NCI-H82 (cell line): Measurements from ENCODE around the gene EPHB1.
"Not testable (repeated sequence)": the region's sequence is repeated elsewhere in the genome, so short reads cannot be mapped to it uniquely, and the experiment has no call there.

Experiments used
- DNase-seq: peaks from one replicate; lab custom pipeline; 2025; lab: John Stamatoyannopoulos, UW

The EPHB1 gene

DNA sequence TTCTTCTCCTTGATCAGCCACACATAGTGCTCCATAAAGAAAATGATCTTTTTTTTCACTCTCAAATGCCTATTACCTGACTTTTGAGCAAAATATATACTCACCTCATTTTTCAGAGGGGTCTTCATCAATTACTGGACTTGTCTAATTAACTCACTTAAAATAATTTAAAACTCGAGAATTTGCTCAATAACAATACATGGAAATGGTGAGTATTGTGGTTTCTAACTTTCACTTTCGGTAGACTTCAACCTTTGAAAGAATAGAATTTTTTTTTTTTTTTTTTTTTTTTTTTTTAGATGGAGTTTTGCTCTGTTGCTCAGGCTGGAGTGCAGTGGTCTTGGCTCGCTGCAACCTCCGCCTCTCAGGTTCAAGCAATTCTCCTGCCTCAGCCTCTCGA is 17.7 kb upstream of the EPHB1 start:
- no peak for DNase-seq

DNA sequence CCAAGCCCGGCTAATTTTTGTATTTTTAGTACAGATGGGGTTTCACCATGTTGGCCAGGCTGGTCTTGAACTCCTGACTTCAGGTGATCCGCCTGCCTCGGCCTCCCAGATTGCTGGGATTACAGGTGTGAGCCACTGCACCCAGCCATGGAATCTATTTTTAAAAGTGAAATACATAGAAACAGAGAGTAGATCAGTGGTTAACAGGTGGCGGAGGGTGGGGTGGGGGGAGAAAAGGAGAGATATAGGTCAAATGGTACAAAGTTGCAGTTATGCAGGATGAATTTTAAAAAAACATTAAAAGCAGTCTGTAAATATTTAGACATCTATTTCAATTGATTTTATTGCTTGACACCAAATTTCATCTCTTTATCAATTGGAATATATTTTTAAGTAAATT is 6.8 kb upstream of the EPHB1 start:
- not testable (repeated sequence) for DNase-seq

DNA sequence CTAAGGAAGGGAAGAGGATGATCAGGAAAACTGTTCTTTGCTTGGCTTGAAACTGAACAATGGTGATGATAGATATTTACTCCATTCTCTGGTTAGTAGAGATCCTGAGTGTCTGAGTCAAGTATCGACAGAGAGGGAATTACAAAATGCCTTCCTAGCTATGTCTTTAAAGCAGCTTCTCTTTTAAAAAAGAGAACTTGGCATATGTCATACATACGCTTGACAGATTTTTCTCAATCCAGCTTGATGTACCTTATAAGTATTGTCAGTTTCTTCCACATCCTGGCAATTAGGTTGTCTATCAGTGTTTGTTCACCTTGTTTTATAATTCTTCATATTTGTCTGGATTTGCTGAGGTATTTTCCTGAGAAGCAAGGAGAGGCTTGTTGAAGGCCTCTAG is 5.0 kb upstream of the EPHB1 start:
- DNase-seq: no peak

DNA sequence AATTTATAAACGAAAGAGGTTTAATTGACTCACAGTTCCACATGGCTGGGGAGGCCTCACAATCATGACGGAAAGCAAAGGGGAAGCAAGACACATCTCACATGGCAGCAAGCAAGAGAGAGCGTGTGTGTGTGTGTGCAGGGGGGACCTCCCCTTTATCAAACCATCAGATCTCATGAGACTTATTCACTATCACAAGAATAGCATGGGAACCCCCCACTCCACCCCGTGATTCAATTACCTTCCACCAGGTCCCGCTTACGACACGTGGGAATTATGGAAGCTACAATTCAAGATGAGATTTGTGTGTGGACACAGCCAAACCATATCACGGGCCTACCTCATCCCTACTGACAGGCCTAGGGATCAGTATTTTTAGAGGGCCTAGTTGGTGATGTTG is 3.1 kb upstream of the EPHB1 start:
- DNase-seq: no peak

DNA sequence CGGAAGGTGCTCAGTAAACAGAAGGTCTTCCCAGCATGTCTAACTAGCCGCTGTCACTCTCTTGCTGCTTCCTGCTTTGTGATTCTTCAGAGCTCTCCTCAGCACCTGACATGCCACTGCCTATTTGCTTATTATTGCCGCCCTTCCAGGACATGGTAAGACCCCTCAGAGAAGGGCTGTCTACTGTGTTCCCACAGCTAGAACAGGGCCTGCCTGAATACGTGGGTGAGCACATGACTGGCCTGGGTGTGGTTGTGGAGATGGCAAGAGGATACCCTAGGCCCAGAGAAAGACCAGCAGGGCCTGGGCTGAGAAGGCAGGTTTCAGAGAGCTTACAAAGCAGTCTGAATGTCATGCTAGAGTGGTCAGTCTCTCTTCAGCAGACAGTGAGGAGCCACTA is 2.4 kb upstream of the EPHB1 start:
- DNase-seq: no peak

DNA sequence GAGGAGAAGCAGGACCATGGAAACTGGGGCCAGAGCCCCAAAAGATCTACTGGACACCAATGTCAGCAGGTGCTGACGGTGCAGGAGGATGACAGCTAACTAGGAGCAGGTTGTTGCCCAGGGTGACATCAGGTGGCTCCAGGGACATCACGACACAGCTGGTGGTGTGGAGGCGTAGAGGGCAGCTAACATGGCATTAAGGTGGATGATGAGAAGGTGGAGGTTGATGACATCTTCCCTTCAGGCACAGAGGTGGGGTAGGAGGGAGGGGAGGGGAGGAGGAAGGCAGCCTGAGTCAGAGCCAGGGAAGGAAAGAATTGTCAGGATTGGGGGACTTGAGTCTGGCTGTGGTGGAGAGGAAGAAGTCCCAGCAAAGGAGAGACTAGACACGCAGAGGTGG is 1.5 kb upstream of the EPHB1 start:
- no peak for DNase-seq

DNA sequence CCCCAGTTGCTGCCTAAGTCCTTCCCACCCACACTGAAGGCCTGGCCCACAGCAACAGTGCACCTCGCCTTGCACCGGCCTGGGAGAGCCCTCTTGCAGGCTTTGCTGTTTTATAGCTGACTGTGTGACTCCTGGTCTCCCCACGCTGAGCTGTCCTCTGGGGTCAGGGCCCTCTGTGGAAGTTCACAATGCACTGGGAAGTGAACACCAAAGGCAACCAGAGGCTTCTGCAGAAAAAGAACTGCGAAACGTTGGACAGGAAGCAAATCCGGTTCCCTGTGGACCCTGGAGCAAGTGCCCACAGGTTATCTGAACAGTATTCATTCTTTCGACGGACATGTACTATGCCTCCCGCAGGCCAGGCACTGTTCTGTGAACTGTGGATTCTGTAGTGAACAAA is 737 bp upstream of the EPHB1 start:
- no peak for DNase-seq

DNA sequence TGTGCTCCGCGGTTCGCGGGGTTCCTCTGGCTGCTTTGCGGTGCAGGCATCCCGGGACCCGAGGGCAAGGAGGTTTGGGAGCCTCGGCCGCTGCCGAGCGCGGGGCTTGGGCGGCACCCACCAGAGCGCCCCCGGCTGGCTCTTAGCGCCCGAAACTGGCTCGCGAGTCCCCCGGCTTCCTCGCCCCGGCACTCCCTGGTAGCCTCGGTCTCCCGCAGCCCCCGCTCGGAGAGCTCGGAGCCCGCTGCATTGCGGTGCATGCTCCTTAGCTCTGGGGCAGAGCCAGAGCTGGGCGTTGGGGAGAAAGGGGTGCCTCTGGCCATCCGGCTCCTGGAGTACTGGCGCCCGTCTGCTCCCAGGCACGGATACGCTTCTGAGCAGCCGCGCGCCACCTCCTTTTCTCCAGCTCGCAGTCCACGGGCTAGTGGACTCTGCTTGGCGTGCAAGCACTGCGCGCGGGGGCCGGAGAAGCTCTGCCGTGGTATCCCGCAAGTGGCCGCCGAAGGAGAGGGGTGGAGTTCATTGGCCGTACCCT is 753 bp downstream of the EPHB1 start:
- DNase-seq: no peak

DNA sequence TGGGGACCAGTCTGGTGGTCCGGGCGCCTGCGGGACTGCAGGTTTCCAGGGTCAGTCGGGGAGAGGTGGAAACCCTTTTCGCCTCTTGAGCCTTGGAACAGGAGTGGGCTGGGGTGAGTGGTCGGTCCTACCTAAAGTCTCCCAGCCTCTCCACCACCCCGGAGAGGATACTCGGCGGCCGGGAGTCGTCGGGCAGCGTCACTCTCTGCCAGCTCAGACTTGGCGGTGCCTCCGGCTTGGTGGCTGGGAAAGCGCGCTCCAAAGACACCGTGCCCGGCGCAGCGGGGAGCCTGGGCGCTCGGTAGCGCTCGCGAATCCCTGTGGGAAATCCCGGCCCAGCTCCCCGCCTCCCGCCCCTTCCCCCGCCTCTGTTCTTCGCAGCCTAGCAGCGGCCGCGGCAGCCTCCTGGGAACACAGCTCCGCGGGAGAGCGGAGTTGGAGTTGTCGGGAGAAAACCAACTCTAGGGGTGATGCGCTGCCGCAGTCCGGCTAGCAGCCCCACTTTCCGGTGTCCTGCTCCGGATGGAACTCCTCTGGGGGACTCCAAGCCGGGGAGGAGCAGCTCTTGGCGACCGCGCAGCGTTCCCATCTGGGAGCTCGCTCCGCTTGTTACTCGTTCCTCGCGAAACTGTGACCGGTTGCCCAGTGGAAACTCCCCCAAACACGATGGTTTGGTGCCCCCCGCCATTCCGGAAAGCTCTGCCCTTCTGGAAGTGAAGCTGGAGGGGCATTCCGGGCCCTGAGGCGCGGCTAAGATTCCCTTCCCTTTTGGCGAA is 1.4 kb downstream of the EPHB1 start:
- DNase-seq: peak; percentile 14

DNA sequence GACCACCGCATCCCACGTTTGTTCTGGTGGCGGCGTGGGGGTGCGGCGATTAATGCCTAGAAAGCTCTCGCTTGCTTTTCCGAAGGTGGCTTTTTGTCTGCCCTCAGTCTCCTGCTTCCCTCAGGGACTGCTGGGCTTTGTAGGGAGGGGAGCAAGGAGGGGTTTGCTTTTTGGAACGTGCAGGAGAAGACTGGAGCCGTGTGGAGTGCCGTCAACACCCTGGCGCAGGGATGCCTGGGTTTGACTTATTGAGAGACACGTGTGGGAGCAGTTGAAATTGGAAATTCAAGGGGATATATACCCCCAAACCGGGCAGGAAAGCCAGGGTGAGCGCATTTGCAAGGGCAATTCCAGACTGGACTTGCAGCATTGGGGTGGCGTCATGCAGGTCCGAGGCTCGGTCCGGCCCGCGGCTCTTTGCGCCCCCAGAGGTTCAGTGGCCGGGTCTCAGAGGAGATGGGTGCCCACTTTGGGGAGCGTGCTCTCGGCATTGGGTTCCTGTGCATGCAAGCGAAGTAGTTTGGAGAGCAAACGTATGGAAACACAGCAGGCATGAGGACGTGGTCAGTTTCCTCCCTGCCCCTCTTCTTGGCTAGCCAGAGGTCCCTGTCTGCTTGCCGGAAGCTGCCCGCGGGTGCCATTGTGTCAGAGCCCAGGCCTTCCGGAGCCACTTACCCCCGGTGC is 2.1 kb downstream of the EPHB1 start:
- DNase-seq: no peak

DNA sequence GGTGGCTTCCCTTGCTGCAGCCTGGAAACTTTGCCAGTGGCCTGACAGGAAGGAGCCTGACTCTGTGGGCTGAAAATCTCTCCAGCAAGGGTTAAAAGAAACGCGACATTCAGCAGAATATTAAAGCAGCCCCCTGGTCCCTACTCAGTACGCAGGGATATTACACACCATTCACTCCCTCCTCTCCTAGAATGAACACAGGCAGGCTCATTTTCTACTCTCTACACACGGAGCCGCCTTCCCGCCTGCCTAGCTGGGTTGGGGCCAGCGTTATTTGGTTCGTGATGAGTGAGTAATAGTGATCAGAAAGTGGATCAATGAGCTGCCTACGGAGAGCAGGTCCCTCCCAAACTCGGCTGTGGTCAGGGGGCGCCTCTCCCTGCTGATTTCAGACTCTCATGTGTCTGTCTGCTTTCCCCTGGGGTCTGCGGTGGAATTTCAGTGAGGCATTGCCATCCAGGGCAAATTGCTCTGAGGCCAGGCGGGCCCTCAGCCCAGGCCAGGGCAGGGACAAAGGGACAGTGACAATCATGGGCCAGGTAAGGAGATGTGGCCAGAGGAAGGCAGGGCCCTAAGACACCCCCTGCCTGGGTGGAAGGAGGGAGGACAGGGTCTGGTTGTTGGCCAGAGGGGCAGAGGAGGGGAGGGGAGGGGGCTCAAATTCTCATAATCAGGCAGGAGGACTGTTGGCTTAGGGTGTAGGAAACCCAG is 2.8 kb downstream of the EPHB1 start:
- no peak for DNase-seq

DNA sequence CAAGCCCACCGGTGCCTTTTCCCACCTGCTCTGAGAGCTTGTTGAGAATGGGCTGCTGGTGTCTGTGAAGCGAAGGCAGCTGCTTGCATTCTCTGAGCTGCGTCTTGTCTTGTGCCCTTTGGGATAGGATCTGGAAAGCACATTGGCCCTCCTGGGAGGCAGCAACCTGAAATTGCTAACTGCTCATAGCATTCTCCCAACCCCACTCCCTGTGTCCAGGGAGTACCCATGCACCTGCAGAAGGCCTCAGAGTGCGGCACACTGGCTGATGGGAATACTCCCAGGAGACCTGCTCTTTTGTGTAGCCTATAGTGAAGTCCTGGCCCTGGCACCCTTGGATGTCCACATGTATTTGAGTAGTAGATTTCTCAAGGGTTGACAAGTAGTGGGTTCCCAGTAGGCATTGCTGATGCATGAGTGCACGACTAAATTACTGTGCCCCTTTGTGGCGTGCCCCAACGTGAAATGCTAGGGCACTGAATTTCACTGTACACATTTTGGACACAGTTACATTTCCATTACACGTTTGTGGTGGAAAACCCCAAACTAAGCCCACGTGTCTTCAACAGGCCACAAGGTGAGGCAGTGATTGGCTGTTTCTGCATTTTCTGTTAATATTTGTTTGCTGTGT is 3.7 kb downstream of the EPHB1 start:
- no peak for DNase-seq

DNA sequence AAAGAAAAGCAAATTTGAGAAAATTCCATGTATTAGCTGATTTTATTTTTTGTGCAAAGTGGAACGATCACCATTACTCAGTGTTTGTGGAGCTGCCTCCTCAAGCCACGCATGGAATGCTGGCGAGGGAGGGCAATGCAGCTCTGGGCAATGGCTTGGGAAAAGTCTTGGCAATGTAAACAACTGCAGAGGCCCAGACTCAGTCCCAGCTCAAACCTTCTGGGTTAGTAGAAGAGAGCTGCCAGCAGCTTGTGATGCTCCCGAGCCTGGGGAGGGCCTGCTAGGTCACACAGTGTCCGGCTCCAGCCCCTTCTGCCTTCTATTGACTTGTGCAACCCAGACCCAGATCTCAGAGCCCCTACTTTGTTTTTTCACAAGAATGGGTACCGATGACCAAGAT is 4.3 kb downstream of the EPHB1 start:
- no peak for DNase-seq

DNA sequence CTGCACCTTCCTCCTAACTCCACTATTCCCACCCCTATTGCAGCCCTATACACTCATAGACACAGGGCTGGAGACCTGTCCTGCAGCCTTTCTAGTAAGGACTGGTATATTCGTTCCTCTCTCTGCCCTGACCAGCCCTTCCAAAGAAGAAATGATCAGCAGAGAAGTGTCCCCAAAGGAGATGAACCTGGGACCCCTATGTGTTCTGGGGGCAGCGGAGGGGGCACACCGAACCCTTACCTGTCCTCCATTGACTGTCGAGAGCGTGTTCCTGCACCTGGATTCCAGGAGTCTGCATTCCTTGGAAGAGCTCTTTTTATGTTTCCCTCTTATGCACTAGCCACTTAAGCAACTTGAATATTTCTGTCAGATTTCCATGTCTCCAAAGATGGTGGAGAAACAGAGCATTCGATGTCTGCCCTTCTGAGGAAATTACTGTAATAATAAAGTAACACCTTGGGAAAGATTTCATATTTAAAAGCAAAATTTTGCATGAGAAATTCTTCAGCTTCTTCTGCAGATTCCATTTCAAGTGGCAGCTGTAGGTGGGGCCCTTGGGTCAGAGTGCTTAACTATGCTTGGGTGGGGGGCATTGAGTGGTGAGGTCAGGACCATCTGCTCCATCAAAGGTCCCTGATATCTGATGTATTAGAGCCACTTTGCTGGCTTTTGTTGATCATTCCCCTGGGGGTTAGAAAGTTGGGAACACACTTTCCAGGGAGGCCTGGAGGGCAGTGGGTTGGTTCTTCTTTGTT is 6.3 kb downstream of the EPHB1 start:
- DNase-seq: peak; percentile 13

DNA sequence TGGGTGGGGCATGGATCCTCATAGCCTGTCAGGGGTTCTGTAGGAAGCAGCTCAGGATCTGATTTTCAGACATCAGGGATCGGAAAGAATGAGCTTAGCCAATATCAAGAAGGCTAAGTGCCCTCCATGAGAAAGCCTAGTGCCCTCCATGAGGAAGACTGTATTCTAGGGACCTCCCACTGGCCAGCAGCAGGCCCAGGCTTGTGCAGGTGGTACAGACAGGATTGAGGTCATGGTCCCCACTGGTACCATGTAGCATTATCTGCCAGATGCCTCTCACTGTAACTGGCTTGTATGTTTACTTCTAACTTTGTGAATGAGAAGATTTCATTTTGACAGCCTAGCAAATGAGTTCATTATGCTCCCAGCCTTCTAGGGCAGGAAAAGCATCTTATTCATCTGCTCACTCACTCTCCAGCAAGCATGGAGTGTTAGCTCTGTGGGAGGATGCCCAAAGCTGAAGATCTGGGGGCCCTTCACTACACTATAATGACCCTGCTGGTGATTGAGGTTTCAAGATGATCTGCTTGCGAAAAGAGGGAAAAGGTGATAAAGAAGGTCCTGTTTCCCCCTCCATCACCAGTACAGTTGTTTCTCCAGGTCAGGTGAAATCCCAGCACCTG is 7.5 kb downstream of the EPHB1 start:
- no peak for DNase-seq

DNA sequence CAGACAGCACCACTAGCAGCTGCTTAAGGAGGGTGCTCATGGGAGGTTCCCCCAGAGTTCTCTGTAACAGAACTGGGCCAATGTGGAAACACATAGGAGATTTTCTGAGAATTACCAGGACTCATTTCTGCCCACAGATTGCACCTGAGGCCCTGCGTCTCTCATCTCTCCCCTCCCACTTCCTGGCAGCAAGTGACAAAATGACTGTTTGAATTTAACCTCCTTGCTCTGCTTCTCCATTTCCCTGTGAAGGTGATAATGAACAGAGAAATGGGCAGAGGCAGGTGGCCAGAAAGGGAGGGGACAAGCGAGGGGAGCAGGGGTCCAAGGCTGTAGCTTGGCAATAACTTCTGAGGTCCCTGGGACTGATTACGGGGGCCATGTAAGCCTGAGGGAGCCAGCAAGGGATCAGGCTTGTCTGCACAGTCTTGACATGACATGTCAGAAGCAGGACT is 8.0 kb downstream of the EPHB1 start:
- DNase-seq: no peak

DNA sequence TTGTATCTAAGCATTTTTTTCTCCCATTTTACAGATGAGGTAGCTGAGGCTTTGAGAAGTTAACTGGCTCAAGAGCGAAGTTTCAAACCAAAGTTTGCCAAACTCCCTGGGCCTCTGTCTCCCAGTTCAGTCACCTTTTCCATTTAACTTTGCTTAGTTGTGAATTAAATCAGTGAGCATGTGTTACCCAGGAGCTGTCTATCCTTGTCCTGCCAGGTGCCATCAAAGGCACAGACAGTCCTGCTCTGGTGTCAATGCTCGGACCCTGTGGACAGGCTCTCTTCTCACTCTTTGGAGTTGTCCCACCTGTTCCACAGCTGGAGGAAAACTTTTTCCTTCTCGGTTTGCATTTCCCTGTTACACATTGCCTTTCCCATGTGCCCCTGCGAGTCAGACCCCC is 8.6 kb downstream of the EPHB1 start:
- no peak for DNase-seq

DNA sequence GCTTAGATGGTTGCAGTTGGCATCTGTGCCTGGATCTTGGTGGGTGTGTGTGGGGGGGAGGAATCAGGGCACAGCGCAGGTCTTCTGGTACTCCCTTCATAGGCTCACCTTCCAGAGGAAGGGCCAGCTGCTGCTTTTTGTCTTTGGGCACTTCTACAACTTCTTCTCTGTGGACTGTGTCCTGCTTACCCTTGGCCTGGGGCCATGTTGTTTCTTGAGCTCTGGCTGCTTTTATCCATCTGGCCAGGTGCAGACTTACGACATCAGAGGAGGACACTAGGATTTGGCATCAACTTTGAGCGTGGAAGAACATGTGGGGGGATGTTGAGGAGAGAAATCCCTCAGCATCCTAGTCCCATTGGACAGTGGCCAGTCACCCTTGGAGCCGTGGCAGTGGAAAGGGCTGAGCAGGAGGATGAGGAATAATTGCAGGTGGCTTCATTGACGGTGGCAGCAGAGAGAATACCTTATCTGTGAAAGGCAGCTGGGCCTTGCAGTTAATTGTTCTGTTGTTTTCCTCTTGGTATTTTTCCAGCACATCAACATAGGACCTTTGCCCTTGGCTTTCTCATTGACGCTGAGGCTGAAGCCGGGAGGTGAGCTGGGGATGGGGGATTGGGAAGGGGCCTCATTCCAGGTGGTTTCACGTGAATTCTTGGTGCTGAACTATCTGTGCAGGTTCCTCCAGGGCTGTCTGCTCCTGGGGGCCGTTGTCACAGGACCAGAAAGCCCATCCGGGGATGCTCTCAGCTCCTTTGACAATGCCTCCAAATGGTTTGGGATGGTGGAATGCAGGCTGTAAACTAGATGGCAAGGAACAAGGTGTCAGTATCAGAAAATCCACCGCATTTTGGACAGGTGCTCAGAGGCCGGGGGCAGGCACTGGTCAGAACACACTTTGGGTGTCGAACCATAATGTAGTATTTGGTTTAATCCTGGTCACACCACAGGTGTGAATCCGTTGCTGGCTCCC is 9.7 kb downstream of the EPHB1 start:
- DNase-seq: no peak

DNA sequence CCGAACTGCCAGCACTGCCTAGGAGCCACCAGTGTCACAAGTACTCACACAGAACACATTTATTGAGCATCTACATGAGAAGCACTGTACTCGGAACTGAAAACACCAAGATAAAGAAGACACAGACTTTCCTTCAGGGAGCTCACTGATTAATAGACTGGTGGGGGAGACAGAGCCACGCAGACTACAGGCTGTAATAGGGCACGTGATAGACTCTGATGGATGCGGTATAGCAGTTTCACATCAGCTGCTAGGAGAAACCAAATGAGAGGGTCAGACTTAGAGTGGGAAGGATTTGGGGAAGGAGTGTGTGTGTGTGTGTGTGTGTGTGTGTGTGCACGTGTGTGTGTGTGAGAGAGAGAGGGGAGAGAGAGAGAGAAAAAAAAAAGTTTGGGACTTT is 12.1 kb downstream of the EPHB1 start:
- no peak for DNase-seq

DNA sequence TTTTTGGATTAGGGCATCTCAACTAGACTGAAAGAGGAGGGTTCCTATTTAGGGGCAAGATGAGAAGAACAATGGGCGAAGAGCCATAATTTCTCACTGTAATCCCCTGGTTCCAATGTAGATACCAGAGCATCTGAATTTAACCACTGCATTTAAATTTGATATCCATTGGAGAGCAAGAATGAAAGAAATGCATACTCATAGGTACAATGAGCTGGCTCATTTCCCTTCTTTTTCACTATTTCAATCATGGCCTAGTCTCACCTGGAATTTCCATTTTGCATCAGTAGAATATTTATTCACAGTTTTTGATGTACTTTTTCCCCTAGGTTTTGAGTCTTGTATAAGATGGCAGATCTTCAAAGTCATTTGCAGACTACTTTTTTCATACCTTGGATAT is 13.8 kb downstream of the EPHB1 start:
- DNase-seq: no peak
